Measurements from ENCODE around the gene FOSB.

GRCh38 chr19:45440259-45440638 lies 27.5 kb upstream of the FOSB start:
- TF ChIP-seq EP300 (IDR thresholded peaks at IDR 0.05), result no peak
- no peak for TF ChIP-seq POLR2AphosphoS5 (IDR thresholded peaks at IDR 0.05)

All from gastroesophageal sphincter (tissue), 2 donors.